ENCODE results near the gene ATOH7.
A peak's percentile ranks its signal among the peaks of the same experiment; 100 is the strongest.
"Not testable (repeated sequence)": the region's sequence is repeated elsewhere in the genome, so short reads cannot be mapped to it uniquely, and the experiment has no call there.

ATOH7 gene

GRCh38 chr10:68235581-68235980, 3.7 kb upstream of the ATOH7 start:
- no peak for DNase-seq

- DNase-seq = no peak
Observed at GRCh38 chr10:68235111-68235510, 3.2 kb upstream of the ATOH7 start.

- no peak for DNase-seq
Observed at GRCh38 chr10:68233046-68233445, 1.1 kb upstream of the ATOH7 start.

- peak in 1 of 6 experiments; percentile 13 for DNase-seq
Observed at GRCh38 chr10:68231106-68231816, 652 bp downstream of the ATOH7 start.

- DNase-seq = no peak
Observed at GRCh38 chr10:68230268-68230667, 1.6 kb downstream of the ATOH7 start.

- no peak for DNase-seq
Observed at GRCh38 chr10:68224810-68225209, 7.1 kb downstream of the ATOH7 start.

- DNase-seq = no peak
Observed at GRCh38 chr10:68223535-68224165, 8.3 kb downstream of the ATOH7 start.

- DNase-seq = no peak
Observed at GRCh38 chr10:68222391-68222790, 9.5 kb downstream of the ATOH7 start.

GRCh38 chr10:68221196-68221595, 10.7 kb downstream of the ATOH7 start:
- no peak for DNase-seq

- DNase-seq = no peak
Observed at GRCh38 chr10:68218786-68219185, 13.1 kb downstream of the ATOH7 start.

- peak in 2 of 6 experiments; percentile 20 to 29 for DNase-seq
Observed at GRCh38 chr10:68212721-68213352, 19.1 kb downstream of the ATOH7 start.

GRCh38 chr10:68211669-68212068, 20.2 kb downstream of the ATOH7 start:
- no peak for DNase-seq

- DNase-seq = no peak
Observed at GRCh38 chr10:68208424-68209042, 23.4 kb downstream of the ATOH7 start.

GRCh38 chr10:68202960-68203353, 29.0 kb downstream of the ATOH7 start:
- no peak for DNase-seq

GRCh38 chr10:68196701-68197100, 35.2 kb downstream of the ATOH7 start:
- DNase-seq = no peak

- not testable (repeated sequence) for DNase-seq
Observed at GRCh38 chr10:68195776-68196175, 36.1 kb downstream of the ATOH7 start.

- DNase-seq = no peak
Observed at GRCh38 chr10:68194290-68194689, 37.6 kb downstream of the ATOH7 start.

GRCh38 chr10:68192113-68192512, 39.8 kb downstream of the ATOH7 start:
- no peak for DNase-seq

- no peak for DNase-seq
Observed at GRCh38 chr10:68188835-68189234, 43.1 kb downstream of the ATOH7 start.

GRCh38 chr10:68185085-68185484, 46.8 kb downstream of the ATOH7 start:
- no peak for DNase-seq

GRCh38 chr10:68184546-68184945, 47.4 kb downstream of the ATOH7 start:
- DNase-seq = no peak
